HG02943 (cell line): ENCODE data around the gene WDHD1.
"Not testable (repeated sequence)": the region's sequence is repeated elsewhere in the genome, so short reads cannot be mapped to it uniquely, and the experiment has no call there.

ENCODE experiments used
- ATAC-seq: cut with Tn5 transposase; IDR thresholded peaks from one replicate; pipeline ENCODE4 v1.9.1; 2021; ENCODE audit warnings: mild to moderate bottlenecking, low read depth, moderate library complexity; ENCODE audit not compliant: unreplicated experiment

Gene WDHD1

DNA sequence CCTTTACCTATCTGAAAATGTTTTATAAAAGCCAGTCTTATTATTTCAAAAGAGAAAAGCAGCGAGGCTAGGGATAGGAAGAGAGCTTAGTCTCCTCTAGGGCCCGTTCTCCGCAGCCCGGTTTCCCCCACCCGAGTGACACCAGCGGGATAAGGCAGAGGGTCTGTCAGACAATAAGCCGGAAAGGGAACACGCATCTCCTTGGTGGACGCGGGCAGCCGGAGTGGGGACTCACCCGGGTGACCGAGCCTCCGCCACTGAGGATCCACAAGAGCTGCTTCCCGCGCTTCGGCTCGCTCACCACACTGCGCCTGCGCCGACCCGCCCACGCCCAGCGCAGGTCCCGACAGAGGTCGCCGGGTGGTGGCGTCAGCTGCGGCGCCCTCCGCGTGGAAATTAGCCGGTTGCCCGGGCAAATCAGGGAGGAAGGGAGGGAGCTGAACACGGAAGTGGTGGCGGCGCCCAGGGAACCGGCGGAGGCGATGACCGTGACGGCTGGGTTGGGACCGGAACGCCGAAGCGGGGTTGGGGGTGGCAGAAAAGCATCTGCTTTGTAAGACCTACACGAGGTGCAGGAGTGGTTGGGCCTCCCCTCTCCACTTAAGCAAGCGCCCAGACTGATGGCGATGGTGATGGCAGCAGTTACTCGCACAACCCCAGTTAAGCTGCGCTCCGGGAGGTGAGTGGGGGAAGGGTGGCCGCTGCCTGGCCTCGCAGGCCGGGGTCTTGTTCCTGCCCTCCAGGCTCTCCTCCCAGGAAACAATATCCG, at the start of gene WDHD1, which contains the start of gene SOCS4:
Gene WDHD1, minus strand, starts transcription at position 307 of the 769 bp plus-strand sequence. CDS start 312 bp downstream, outside the sequence.
Gene SOCS4, plus strand, starts transcription at position 444 of the 769 bp plus-strand sequence. CDS start 15,806 bp downstream, outside the sequence.
- ATAC-seq = peak; percentile 86

GRCh38 chr14:55075628-55076175, 48.8 kb upstream of the WDHD1 start:
- no peak for ATAC-seq

- ATAC-seq = no peak
Measured at GRCh38 chr14:55074662-55075061, 47.8 kb upstream of the WDHD1 start.

- ATAC-seq = no peak
Measured at GRCh38 chr14:55073856-55074255, 47.0 kb upstream of the WDHD1 start.

DNA sequence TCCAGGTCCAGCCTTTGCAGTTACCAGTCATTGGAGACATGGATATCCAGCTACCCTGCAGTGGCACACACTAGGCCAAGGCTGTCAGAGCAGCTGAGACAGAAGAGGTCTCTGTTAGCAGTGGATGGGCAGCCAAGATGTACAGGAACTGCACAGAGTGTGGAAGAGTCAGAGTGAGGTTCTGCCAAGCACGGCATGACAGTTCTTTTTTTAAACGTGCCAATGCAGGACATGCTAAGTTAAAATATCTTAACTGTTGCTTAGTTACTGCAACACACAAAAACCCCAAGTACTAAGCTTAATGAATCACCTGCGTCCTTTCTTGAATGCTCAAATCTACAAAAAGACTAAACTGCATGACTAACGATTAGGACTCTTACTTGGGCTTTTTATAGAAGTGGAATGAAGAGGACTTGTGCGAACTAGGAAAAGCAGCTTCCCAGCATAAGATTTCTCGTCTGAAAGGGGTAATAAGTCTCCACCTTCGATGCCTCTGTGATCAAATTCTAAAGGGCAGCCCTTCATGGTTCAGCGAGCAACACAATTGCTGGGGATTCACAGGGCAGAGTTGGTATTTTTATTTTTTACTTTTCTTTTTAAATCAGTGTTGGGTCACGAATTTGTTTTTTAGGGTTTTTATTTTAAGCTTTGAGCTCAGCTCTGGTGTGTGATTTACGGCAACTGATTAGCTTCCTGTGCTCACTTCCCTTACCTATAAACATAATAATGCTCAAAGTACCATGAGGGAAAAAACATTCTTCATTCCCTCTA, 45.2 kb upstream of the WDHD1 start:
- peak; percentile 42 for ATAC-seq

GRCh38 chr14:55070981-55071411, 44.1 kb upstream of the WDHD1 start:
- no peak for ATAC-seq

- ATAC-seq = no peak
Measured at GRCh38 chr14:55066223-55066622, 39.3 kb upstream of the WDHD1 start.

DNA sequence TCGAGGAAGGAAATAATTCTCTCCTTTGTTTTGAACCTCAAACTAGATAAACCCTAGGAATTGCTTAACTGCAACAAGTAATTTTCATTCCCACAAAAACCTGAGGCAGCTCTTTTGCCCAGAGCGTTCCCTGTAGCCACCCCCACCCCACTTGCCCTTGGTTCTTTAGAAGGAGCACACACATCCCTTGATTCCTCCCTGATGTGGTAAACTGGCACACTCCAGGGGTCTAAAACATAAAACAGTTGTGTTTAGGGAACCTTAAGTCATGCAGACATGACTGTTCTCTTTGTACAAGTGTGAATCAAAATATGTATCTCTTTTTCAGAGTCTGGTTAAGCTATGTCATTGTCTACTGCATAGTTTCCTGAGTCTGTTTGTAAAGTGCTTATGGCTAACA, 38.5 kb upstream of the WDHD1 start:
- no peak for ATAC-seq

GRCh38 chr14:55064896-55065295, 38.0 kb upstream of the WDHD1 start:
- ATAC-seq = not testable (repeated sequence)

DNA sequence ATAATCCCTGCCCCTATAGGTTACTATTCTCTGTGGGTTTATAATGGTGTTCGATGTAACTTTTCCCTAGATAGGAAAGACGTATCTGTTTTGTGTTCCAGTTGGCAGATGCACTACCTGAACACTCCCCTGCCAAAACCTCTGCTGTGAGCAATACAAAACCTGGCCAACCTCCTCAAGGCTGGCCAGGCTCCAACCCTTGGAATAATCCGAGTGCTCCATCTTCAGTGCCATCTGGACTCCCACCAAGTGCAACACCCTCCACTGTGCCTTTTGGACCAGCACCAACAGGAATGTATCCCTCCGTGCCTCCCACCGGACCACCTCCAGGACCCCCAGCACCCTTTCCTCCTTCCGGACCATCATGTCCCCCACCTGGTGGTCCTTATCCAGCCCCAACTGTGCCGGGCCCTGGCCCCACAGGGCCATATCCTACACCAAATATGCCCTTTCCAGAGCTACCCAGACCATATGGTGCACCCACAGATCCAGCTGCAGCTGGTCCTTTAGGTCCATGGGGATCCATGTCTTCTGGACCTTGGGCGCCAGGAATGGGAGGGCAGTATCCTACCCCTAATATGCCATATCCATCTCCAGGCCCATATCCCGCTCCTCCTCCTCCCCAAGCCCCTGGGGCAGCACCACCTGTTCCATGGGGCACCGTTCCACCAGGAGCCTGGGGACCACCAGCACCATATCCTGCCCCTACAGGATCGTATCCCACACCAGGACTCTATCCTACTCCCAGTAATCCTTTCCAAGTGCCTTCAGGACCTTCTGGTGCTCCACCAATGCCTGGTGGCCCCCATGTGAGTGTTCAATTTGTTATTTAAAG, 35.8 kb upstream of the WDHD1 start:
- no peak for ATAC-seq

GRCh38 chr14:55059333-55059732, 32.4 kb upstream of the WDHD1 start:
- no peak for ATAC-seq

- no peak for ATAC-seq
Measured at GRCh38 chr14:55057919-55058318, 31.0 kb upstream of the WDHD1 start.

DNA sequence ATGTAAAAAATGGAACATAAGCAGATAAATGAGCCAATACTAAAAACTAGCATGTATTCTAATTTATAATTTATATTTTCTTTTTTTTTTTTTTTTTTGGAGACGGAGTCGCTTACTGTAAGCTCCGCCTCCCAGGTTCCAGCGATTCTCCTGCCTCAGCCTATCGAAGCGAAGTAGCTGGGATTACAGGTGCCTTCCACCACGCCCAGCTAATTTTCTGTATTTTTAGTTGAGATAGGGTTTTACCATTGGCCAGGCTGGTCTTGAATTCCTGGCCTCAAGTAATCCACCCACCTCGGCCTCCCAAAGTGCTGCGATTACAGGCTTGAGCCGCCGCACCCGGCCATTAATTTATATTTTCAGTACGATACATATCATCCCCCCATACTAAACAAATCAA, 27.2 kb upstream of the WDHD1 start:
- ATAC-seq = no peak

GRCh38 chr14:55053500-55053899, 26.6 kb upstream of the WDHD1 start:
- no peak for ATAC-seq

GRCh38 chr14:55053018-55053417, 26.1 kb upstream of the WDHD1 start:
- ATAC-seq = no peak

GRCh38 chr14:55052269-55052930, 25.5 kb upstream of the WDHD1 start:
- ATAC-seq = no peak

GRCh38 chr14:55051423-55052268, 24.7 kb upstream of the WDHD1 start, which contains the start of gene MAPK1IP1L:
TSS of gene MAPK1IP1L (plus strand) at chr14:55051647. CDS start at chr14:55061684, 10,037 bp downstream.
- peak; percentile 89 for ATAC-seq

DNA sequence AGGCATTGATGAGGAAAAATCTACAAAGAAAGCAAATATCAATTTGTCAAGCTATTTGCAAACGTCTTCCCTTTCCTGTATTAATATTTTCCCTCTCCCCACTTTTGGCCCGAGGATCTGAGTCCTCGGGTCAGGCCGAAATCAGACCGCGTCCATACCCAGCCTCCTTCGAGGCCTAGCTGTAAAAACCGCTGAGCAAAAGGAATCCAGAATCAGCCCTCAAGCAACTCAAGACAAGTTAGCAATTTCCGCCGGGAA, 24.2 kb upstream of the WDHD1 start:
- ATAC-seq = peak; percentile 17

DNA sequence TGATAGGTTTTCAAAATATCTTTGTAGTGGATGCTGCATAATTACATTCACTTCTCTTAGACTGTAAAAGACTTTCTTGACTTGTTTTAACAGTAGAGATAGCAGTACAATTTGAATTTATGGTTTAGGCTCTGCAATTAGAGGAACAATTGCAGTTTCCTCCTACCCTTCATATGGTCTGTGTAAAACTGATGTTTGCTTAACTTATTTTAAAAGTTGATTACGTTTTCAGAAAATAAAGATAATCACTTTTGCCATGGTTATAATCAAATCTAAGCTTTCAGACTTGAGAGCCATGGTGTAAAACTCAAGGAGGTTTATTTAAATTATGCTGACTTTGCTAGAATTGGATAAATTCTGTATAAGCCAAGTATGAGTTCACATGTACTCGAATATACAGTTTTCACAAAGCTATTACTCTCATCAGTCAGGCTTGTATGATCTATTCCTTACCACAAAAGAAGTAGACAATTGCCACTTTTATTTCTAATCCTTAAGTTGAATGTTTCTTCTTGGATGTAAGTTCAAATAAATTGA, 22.1 kb upstream of the WDHD1 start:
- ATAC-seq = no peak
